Common myeloid progenitor, CD34-positive (primary cell): ENCODE measurements around the gene ERVH48-1.
"Not testable (repeated sequence)": the region's sequence is repeated elsewhere in the genome, so short reads cannot be mapped to it uniquely, and the experiment has no call there.

Source experiments
- CTCF ChIA-PET: fragments of 350-600 bp; sonication (Branson Sonifier 250); formaldehyde crosslinking; loops from one replicate; lab custom pipeline; 2021; ENCODE audit warnings: antibody characterized with exemption; lab: Charles Lee
- POLR2A ChIA-PET: fragments of 350-600 bp; sonication (Branson Sonifier 250); formaldehyde crosslinking; loops from one replicate; lab custom pipeline; 2021; ENCODE audit warnings: antibody characterized with exemption; lab: Charles Lee
- DNase-seq, 3 donors: peaks; one replicate each; pipeline versions ENCODE4 v3.0.0 to v3.0.0-alpha.2; 2013
- H3K27ac ChIP-seq, 2 experiments: 1 replicate in 1 of 2; 2 replicates in 1 of 2; pipeline ENCODE4 v1.7.0; 2013; ENCODE audit warnings: inconsistent platforms in 2 of 2, low read length in 2 of 2, mild to moderate bottlenecking in 2 of 2, low read depth in 1 of 2, moderate library complexity in 1 of 2; ENCODE audit not compliant: severe bottlenecking in 2 of 2, insufficient read depth in 1 of 2, poor library complexity in 1 of 2
- H3K27me3 ChIP-seq, 5 experiments: replicated peaks in 2 of 5; 1 replicate in 3 of 5; 2 replicates in 2 of 5; pipeline versions ENCODE4 v1.6.1 to v1.7.0; 2013; ENCODE audit warnings: low read length in 4 of 5, mild to moderate bottlenecking in 2 of 5, moderate library complexity in 2 of 5, inconsistent platforms in 1 of 5; ENCODE audit not compliant: insufficient read depth in 5 of 5, control insufficient read depth in 4 of 5
- H3K36me3 ChIP-seq, 4 experiments: 1 replicate in 2 of 4; 2 replicates in 2 of 4; pipeline versions ENCODE4 v1.6.1 to v1.7.0; 2013; ENCODE audit warnings: low read length in 3 of 4, control low read depth in 1 of 4, mild to moderate bottlenecking in 1 of 4; ENCODE audit not compliant: control insufficient read depth in 4 of 4, insufficient read depth in 4 of 4
- H3K4me1 ChIP-seq, 4 experiments: 1 replicate in 3 of 4; 2 replicates in 1 of 4; pipeline versions ENCODE4 v1.6.1 to v1.7.1; 2013; ENCODE audit warnings: low read length in 3 of 4, mild to moderate bottlenecking in 3 of 4, control low read depth in 1 of 4, inconsistent platforms in 1 of 4, moderate library complexity in 1 of 4; ENCODE audit not compliant: control insufficient read depth in 4 of 4, insufficient read depth in 4 of 4; ENCODE audit errors: control extremely low read depth in 1 of 4
- H3K4me3 ChIP-seq, 7 experiments: 1 replicate in 4 of 7; 2 replicates in 3 of 7; pipeline versions ENCODE4 v1.5.1 to v1.7.0; 2013; ENCODE audit warnings: mild to moderate bottlenecking in 7 of 7, low read length in 6 of 7, moderate library complexity in 6 of 7, inconsistent platforms in 2 of 7, low read depth in 2 of 7, control low read depth in 1 of 7; ENCODE audit not compliant: insufficient read depth in 4 of 7, control insufficient read depth in 1 of 7; ENCODE audit errors: extremely low read depth in 1 of 7
- H3K9me3 ChIP-seq, 5 experiments: 1 replicate in 4 of 5; 2 replicates in 1 of 5; pipeline versions ENCODE4 v1.6.1 to v1.7.1; 2013; ENCODE audit warnings: low read length in 4 of 5, mild to moderate bottlenecking in 2 of 5, inconsistent platforms in 1 of 5, low read depth in 1 of 5, moderate library complexity in 1 of 5; ENCODE audit not compliant: control insufficient read depth in 4 of 5, insufficient read depth in 2 of 5; ENCODE audit errors: control extremely low read depth in 1 of 5
- whole genome bisulfite sequencing: methylation state at CpG from one replicate; pipeline ENCODE4 v1.1.5; 2013; ENCODE audit not compliant: insufficient coverage; 5-methylcytosine and 5-hydroxymethylcytosine counted together

Gene ERVH48-1

DNA sequence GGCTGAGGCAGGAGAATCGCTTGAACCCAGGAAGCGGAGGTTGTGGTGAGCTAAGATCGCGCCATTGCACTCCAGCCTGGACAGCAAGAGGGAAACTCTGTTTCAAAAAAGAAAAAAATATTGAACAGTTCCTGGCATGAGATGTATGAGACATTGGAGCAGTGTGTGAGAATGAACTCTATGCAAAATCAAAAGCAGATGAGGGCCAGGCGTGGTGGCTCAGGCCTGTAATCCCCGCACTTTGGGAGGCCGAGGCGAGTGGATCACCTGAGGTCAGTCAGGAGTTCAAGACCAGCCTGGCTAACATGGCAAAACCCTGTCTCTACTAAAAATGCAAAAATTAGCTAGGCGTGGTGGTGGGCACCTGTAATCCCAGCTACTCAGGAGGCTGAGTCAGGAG lies 42.2 kb upstream of the ERVH48-1 start:
- WGBS, result 96% methylated on average over 9 of the region's 9 CpGs
- H3K27me3 ChIP-seq, H3K4me3 ChIP-seq, CTCF ChIA-PET, H3K36me3 ChIP-seq, POLR2A ChIA-PET, H3K27ac ChIP-seq, H3K9me3 ChIP-seq, H3K4me1 ChIP-seq, DNase-seq: not testable (repeated sequence)

DNA sequence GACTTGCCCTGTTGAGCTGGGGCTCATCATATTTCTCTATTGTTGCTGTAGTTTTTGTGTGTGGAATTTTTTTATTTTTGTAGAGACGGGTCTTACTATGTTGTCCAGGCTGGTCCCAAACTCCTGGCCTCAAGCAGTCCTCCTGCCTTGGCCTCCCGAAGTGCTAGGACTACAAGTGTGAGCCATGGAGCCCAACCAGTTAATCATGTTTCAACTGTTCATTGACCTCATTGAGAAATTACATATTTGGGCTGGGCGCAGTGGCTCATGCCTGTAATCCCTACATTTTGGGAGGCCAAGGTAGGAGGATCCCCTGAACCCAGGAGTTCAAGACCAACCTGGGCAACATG lies 39.8 kb upstream of the ERVH48-1 start:
- CTCF ChIA-PET, result no interaction called here

DNA sequence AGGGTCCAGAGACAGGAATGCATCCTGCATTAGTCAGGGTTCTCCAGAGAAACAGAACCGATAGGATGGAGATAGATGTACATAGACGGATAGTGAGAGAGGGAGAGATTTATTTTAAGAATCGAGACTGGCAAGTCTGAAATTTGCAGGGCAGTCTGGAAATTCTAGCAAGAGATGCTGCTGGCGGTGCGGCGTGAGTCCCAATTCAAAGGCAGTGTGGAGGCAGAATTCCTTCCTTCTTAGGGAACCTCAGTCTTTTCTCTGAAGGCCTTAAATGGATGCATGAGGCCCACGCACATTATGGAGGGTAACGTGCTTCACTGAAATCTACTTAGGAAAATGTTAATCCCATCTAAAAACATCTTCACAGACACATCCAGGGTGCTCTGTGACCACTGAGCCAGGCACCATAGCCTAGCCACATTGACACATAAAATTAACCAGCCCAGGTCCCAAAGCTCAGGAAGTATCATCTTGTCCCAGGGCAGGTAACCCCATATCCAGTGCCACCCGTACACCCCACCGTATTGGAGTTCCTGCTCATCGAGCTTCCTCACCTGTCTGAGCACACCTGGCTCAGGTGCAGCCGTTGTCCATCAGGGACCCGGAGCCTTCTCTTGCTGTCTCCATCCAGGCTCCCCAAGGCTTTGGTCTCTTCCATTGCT lies 39.2 kb upstream of the ERVH48-1 start:
- ChIA-PET POLR2A (no interaction called here), CTCF (no interaction called here)
- Histone ChIP-seq H3K27me3 (no peaks in the 10 kb centered on the region), H3K27ac (no peak overlapping the region), H3K4me3 (no peak overlapping the region), H3K9me3 (no peaks in the 10 kb centered on the region), H3K36me3 (no peaks in the 10 kb centered on the region), H3K4me1 (no peaks in the 10 kb centered on the region)
- 100% methylated on average over 13 of the region's 13 CpGs for WGBS
- no peak for DNase-seq

More for the DNA sequence above, 39.8 kb upstream of the ERVH48-1 start:
- Histone ChIP-seq H3K4me3 (no peak overlapping the region), H3K36me3 (no peaks in the 10 kb centered on the region), H3K4me1 (no peaks in the 10 kb centered on the region), H3K27ac (no peak overlapping the region), H3K27me3 (no peaks in the 10 kb centered on the region), H3K9me3 (no peaks in the 10 kb centered on the region)
- DNase-seq, result no peak
- POLR2A ChIA-PET, result interaction anchor here (0.6 kb wide), 1 partner anchor 20 kb away, joined by 3 read pairs; no protein-coding TSS in a partner anchor
- 75% methylated on average over 2 of the region's 3 CpGs for WGBS

DNA sequence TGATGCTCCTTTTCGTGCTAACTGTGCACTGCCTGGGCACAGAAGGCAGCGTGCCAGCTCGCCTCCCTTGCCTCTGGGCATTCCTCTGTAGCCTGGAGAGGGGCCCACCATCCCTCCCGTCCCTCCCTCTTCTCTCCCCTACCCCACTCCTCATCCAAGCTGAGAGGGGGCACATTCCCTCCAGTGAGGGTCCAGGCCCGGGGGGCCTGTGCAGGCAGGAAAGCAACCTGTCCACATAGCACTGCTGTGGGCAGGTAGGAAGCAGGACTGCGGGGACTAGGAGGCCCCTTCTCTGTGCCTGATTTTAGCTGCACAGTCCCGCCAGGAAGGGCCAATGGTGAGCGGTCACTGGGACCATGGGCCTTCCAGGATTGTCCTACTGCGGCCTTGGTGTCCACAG lies 38.7 kb upstream of the ERVH48-1 start:
- CTCF ChIA-PET, result no interaction called here
- H3K4me1 ChIP-seq, result no peaks in the 10 kb centered on the region
- H3K27ac ChIP-seq, result no peak overlapping the region
- no peaks in the 10 kb centered on the region for H3K27me3 ChIP-seq
- no peak for DNase-seq
- no peaks in the 10 kb centered on the region for H3K36me3 ChIP-seq
- WGBS, result 96% methylated on average over 5 of the region's 9 CpGs
- H3K9me3 ChIP-seq, result no peaks in the 10 kb centered on the region
- H3K4me3 ChIP-seq, result no peak overlapping the region
- POLR2A ChIA-PET, result no interaction called here

DNA sequence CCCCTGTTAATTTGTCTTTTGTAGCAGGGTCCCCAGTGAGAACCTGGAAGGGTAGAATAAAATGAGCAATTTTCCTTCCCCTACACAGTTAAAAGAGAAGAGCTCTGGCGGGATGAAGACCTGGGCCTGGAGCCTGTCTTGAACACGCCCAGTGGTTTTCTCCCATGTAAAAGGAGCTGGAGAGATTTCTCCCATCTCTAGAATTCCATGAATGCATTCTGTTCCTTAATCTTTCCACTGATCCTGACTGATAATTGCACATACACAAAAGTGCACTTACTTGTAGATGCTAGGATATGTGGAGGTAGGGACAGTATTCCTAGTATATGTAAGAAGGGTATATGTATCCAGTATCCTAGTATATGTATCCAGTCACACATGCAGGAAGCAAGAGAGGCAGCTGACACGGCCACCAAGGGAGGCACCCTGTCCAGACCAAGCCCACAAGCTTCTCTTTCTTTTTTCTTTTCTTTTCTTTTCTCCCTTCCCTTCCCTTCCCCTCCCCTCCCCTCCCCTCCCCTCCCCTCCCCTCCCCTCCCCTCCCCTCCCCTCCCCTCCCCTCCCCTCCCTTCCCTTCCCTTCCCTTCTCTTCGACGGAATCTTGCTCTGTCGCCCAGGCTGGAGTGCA lies 37.1 kb upstream of the ERVH48-1 start:
- POLR2A ChIA-PET, result no interaction called here
- H3K4me1 ChIP-seq, result no peaks in the 10 kb centered on the region
- no peaks in the 10 kb centered on the region for H3K27me3 ChIP-seq
- CTCF ChIA-PET, result no interaction called here
- no peaks in the 10 kb centered on the region for H3K36me3 ChIP-seq
- no CpG with 5 or more reads among the region's 6 CpGs for WGBS
- DNase-seq, result no peak
- no peaks in the 10 kb centered on the region for H3K9me3 ChIP-seq
- H3K27ac ChIP-seq, result no peak overlapping the region
- no peak overlapping the region for H3K4me3 ChIP-seq

DNA sequence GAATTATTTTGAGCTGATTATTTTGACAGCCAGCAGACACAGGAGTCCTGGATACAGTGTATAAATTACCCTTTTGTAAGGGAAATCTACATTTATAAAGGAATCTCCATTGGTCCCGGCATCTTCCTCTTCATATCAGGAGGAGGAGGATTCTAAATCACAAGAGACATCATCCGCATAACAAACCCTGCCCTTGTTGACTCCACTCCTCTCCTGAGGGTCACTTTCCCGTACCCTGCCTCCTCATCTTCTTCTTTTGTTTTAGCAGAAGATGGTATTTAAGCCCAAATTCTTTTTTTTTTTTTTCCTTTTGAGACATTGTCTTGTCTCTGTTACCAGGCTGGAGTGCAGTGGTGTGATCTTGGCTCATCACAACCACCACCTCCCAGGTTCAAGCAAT lies 34.3 kb upstream of the ERVH48-1 start:
- Histone ChIP-seq H3K27me3 (no peaks in the 10 kb centered on the region), H3K36me3 (no peaks in the 10 kb centered on the region), H3K9me3 (no peaks in the 10 kb centered on the region), H3K4me1 (no peaks in the 10 kb centered on the region), H3K27ac (no peak overlapping the region), H3K4me3 (no peak overlapping the region)
- WGBS, result 75% methylated on average over 1 of the region's 3 CpGs
- no peak for DNase-seq
- ChIA-PET POLR2A (no interaction called here), CTCF (interaction anchor here (0.9 kb wide), 1 partner anchor 50 kb away, joined by 3 read pairs; no protein-coding TSS in a partner anchor)

DNA sequence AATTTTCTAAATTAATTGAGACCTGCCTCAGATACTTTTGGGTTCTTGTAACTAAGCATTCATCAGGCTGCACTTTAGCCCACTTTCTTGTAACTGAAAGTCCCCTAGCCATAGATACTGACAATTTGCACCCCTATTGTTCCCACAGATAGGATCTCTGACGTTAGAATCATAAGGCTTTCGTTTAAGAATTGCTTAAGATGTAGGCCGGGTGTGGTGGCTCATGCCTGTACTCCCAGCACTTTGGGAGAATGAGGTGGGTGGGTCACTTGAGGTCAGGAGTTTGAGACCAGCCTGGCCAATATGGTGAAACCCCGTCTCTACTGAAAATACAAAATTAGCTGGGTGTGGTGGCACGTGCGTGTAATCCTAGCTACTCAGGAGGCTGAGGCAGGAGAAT lies 32.7 kb upstream of the ERVH48-1 start:
- H3K36me3 ChIP-seq, DNase-seq, H3K4me1 ChIP-seq, CTCF ChIA-PET, H3K4me3 ChIP-seq, POLR2A ChIA-PET, H3K9me3 ChIP-seq, H3K27ac ChIP-seq, H3K27me3 ChIP-seq: not testable (repeated sequence)
- 97% methylated on average over 6 of the region's 6 CpGs for WGBS
